Muscle of back (tissue), 11 donors: Measurements from ENCODE around the gene NXPH3. TPM values are rescaled to one million over a fixed set of nuclear protein-coding genes. Genes with fewer than 3 reads are reported as not detected.

Source experiments
- DNase-seq, 3 donors: peaks; one replicate each; pipeline versions ENCODE4 v3.0.0 to v3.0.0-alpha.2; 2013
- polyA plus RNA-seq, 10 donors: library from polyadenylated mRNA; unstranded; fragments of 120-200 nt; gene quantifications; one replicate each; pipeline ENCODE4 v1.2.1, GENCODE V29; 2013; ENCODE audit not compliant: insufficient read length in 10 of 10

The NXPH3 gene
- polyA plus RNA-seq, 10 donors, result 1.2 to 1.7 (median 1.3) TPM

DNA sequence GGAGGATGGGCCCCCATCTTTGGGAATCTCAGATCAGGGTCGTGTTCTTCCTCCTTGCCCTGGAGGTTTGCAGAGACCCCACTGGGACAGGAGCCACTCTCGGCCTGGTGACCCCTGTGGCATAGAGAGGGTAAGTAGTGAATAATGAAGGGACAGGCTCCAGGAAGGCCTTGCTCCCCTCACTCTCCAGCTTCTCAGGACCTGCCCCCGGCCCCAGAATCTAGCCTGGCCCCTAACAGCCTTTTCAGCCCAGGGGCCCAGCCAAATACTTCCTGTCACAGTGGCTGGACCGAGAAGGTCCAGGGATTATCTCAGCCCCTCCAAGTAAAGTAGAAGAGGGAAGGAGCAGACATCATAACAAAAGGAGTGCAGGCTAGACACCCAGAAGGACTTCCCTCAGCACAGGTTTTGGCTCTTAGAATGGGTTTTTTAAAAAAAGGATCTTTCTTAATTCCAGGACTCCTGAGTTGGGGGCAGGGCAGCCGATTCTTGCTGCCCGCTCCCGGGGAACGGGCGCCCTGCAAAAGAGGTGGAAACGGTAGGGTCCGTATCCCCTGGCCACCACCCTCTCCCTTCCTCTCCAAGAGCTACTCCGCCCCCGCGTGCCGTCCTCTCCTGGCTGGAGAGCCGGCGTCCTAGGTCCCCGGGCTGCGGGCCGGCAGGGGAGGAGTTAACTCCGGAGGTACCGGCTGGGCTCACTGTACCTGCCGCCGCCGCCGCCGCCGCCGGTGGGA, 559 bp upstream of the NXPH3 start:
- DNase-seq, result peak in 1 of 3 donors; percentile 41

DNA sequence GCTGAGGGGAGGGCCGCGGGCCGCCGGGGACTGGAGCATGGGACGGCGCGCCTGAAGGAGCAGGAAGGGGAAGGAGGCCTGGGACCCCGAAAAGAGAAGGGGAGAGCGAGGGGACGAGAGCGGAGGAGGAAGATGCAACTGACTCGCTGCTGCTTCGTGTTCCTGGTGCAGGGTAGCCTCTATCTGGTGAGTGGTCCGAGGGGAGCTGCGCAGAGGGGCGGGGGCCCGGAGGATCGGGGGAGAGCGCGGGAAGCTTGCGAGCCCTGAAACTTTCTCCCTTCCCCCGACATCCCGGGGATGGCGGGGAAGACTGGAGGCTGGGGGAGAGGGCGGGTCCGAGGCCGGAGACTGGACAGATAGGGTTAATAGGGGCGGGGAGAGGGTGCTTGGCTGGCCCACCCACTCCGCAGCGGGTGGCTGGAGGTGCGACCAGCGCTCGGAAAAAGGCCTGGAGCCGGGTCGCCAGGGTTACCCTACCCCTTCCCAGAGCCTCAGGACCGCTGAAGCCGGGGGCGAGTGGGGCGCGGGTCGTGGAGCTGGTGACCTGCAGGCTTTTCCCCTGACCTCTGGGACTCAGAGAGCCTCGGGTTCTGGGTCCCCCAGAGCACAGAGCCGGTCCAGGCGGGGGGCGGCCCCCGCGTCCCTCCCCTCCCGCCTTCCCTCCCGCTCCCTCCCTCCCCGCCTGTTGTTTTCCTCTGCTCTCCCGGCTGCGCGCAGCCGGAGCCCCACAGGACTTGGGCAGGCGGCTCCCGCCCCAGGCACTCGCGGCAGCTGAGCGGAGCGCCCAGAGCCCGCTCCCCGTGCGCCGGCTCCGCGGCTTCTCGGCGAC, 631 bp downstream of the NXPH3 start:
- peak in 2 of 3 donors; percentile 57 to 87 for DNase-seq

DNA sequence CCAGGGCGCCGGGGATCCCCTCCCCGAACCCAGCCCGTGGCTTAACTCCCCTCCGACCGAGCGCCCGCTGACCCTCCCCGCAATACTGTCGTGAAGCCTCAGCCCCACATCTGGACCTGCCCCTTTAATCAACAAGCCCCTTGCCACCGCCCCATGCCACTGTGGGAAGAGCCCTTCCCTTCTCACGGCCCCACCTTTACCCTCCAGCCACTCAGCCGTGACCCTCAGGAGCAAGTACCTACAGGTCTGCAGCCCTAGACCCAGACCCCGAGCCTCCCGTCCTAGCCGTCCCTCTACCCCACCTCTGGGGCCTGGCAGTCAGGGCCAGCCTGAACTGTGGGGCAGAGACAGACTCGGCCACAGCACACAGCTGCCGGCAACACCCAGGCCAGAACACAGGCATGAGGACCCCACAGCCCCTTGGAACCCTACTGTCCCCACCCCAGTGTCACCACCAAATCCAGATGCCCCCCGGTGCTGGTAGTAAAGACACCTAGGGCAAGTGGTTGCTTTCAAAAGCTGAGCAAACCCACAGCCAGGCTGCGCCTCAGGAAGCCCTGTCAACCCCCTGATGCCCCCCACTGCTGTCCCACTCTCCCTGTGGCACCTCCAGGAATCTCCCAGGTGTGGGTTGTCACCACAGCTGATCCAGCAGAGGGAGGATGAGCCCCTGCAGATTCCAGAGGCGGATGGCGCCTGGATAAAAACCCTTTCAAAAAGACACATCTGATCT, 1.4 kb downstream of the NXPH3 start:
- no peak for DNase-seq

DNA sequence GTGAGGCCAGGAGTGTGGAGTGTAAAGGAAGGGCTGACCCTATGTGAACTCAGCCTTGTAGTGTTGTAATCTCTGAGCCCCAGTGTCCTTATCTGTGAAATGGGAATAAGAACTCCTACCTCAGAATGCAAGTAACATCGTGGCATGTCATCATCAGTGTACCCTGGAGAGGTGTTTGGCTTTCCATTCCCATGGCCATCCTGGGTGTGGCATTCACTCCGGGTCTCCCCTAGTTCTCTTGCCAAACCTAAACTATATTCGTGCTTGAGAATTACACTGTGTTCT, 1.9 kb downstream of the NXPH3 start:
- no peak for DNase-seq

DNA sequence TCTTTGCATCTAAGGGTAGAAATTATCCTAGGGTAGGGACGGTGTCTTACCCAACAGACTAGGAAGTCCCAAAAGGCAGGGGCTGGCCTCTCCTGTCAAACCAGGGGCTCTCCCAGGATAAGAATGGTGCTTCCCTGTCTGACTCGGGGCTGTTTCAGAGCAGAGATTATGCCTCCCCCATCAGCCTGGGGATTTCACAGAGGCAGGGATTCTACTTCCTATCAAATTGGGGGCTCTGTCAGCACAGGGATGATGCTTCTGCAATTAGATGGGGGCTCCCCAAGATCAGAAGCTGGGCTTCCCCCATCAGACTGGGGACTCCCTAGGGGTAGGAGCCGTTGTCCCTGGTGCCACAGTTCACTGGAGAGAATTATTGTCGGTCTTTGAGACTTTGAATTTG, 2.3 kb downstream of the NXPH3 start:
- no peak for DNase-seq

DNA sequence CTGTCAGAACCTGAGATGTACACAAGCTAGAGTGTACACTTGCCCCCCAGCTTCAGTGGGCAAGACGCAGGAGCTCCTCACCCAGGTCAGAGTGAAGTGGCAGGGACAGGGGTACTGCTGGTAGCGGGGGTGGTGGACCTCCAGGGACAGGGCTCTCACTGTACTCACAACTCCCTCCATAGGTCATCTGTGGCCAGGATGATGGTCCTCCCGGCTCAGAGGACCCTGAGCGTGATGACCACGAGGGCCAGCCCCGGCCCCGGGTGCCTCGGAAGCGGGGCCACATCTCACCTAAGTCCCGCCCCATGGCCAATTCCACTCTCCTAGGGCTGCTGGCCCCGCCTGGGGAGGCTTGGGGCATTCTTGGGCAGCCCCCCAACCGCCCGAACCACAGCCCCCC, 2.7 kb downstream of the NXPH3 start:
- DNase-seq, result no peak

DNA sequence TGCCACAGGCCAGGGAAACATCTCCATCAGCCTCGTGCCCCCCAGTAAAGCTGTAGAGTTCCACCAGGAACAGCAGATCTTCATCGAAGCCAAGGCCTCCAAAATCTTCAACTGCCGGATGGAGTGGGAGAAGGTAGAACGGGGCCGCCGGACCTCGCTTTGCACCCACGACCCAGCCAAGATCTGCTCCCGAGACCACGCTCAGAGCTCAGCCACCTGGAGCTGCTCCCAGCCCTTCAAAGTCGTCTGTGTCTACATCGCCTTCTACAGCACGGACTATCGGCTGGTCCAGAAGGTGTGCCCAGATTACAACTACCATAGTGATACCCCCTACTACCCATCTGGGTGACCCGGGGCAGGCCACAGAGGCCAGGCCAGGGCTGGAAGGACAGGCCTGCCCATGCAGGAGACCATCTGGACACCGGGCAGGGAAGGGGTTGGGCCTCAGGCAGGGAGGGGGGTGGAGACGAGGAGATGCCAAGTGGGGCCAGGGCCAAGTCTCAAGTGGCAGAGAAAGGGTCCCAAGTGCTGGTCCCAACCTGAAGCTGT, 3.4 kb downstream of the NXPH3 start:
- DNase-seq, result no peak

DNA sequence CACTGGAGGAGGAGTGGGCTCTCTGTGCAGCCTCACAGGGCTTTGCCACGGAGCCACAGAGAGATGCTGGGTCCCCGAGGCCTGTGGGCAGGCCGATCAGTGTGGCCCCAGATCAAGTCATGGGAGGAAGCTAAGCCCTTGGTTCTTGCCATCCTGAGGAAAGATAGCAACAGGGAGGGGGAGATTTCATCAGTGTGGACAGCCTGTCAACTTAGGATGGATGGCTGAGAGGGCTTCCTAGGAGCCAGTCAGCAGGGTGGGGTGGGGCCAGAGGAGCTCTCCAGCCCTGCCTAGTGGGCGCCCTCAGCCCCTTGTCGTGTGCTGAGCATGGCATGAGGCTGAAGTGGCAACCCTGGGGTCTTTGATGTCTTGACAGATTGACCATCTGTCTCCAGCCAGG, 3.9 kb downstream of the NXPH3 start:
- DNase-seq, result no peak

DNA sequence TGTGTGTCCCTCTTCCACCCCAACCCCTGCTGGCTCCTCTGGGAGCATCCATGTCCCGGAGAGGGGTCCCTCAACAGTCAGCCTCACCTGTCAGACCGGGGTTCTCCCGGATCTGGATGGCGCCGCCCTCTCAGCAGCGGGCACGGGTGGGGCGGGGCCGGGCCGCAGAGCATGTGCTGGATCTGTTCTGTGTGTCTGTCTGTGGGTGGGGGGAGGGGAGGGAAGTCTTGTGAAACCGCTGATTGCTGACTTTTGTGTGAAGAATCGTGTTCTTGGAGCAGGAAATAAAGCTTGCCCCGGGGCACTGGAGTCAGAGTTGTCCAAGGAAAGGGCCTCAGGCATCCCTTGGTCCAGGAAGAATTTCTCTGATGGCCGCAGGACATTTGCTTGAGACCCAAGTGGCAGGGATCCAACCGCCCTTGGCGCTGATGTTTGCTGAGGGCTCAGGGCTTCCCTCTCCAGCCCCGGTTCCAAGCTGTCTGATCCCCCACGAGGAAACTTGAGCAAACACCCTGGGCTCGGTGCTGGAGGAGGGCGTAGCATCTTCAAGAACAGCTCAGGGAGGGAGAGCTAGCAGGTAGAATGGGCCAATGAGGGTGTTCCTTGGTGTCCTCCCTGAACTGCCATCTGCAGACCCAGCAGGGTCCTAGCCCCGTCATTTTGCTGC, 4.5 kb downstream of the NXPH3 start:
- DNase-seq, result no peak

DNA sequence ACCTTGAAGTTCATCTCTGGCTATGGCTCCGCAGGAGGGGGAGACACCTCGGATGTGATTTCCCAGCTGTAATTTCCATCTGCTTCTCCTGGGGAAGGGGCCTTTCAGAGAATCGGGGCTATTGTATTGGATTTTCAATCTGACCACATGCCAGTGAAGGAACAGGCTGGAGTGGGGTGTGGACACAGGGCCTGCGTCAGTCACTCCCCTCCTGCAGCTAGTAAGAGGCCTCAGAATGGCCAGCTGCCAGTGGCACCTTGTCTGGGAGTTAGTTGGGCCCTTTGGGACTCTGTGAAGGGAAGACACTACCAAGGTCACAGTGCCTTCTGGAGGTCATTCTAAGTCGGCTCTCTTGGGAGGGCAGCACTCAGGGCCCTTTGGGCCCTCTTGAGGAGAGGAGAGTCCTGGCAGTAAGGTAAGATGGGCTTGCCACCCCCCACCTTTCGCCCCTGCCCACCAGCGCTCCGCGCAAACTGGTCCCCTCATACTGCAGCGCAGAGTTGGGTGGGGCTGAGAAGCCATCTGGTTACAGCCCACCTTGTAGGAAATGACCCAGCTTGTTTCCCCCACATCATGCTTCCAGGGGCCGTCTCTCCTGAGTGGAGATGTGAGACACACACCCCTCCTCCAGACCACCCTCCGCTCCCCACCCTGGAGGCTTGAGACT, 5.4 kb downstream of the NXPH3 start:
- DNase-seq, result no peak

DNA sequence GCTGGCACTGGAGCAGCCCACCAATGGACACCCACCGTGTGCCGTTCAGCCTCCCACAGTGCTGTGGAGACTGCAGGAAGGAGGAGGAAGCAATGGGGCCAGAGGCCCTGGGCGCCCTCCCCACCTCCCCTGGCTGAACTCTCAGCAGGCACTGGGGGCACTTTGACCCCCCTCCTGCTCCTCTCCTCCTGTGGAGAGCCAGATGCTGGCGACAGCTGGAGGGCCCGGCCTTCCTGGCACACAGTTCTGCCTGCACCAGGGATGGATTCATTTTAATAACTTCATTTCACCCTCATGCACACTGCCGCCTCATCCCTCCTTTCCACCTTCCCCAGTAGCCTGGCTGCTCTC, 6.0 kb downstream of the NXPH3 start:
- DNase-seq, result no peak

DNA sequence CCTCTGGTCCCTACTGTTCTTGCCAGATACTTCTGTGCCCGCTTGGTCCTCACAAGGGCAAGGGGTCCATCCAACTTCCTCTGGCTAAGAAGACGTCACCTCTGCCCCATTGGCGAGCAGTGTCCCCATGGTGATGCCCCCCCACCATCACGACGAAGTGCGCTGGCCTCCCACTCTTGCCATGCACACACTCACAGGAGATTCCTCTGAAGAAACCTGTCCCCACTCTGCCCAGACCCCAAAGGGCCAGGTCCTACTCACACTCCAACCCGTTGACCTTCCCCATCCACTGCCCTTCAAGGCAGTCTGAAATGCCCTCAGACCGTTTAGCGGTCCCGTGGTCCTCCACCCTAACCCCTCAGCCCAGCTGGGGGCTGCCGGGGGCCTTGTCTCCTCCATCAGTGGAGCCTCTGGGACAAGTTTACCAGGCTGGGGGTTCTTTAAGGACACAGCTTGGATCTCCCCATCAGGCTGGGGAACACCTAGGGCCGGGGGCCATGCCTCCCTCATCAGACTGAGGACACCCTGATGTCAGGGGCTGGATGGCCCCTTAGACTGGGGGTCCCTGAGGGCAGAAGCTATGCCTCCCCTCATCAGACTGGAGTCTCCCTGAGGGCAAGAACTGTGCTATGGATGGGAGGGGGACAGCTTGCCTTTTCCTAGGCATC, 6.5 kb downstream of the NXPH3 start:
- no peak for DNase-seq

DNA sequence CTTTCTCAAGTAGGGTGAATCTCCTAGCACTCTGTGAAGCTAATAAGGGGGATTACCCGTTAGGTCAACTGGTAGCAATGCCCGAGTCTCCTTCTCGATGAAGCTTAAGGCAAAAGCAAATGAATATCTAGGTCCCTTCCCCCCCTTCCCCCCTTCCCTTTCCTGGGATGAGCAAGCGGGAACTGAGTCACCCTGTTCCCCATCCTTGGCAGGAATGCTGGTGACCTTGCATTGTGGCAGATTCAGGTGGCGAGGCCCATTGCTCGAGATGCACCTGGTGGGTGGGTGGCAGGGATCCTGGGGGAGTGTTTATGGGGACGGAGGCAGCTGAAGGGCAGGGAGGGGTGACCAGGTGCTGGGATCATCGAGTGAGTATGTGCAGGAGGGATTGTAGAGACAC, 7.1 kb downstream of the NXPH3 start:
- DNase-seq, result no peak

DNA sequence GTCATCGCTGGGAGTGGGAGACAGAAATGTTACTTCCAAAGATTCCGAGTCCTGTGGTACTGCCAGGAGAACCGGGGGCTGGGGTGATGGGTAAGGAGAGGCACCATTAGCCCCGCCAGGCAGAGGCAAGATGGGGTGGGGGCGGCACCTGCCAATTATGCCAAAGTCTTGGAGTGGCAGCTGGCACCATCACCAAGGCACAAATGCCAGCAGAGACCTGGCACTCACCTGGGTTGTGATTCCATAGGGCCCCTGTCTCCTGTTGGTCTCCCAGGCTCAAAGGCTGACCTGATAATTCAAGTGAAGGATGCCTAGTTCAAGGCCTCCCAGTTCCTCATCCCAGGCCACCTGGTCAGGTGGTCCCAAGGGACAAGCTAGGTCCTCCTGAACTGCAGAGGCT, 7.6 kb downstream of the NXPH3 start:
- no peak for DNase-seq

DNA sequence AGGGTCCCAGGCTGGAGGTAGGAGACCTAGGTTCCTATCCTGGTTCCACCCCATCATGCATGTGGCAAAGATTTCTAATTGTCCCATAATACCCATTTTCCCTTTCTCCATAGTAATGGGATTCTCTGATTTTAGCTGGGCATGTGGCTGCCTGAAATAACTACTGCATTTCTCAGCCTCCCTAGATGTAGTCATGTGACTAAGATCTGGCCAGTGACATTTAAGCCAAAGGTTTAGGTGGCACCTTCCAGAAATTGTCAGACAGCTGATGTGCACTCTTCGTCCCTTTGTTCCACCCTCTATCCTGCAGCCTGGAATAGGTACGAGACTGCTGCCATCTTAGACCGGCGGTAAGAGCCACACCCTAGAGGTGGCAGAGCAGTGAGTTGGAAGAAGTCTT, 8.2 kb downstream of the NXPH3 start:
- no peak for DNase-seq

DNA sequence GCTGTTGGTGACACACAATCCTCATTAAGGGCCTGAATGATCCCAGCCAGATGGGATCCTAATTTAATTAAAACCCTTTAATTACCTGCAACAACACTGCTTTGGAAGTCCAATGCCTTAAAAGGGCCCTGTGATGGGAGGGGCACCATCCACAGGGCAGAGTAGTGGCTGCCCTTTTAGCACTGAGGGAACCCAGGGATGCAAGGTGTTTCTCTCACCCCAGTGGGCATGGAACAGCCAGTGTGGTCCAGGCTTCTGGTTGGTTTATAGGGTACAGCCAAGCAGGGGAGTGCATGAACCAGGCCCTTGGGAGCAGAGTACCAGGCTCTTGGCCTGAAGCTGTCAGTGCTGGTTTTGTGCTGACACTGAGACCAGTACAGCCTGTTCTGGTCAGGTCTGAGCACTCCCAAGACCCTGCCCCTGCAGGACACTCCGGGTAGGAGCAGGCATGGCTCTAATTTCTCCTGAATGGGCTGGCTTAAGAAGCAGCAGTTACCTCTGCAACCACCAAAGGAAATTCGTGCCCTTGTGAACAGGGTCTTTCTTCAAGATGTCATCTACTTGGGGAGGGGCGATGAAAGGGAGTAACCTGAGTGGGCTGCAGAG, 9.9 kb downstream of the NXPH3 start:
- no peak for DNase-seq

DNA sequence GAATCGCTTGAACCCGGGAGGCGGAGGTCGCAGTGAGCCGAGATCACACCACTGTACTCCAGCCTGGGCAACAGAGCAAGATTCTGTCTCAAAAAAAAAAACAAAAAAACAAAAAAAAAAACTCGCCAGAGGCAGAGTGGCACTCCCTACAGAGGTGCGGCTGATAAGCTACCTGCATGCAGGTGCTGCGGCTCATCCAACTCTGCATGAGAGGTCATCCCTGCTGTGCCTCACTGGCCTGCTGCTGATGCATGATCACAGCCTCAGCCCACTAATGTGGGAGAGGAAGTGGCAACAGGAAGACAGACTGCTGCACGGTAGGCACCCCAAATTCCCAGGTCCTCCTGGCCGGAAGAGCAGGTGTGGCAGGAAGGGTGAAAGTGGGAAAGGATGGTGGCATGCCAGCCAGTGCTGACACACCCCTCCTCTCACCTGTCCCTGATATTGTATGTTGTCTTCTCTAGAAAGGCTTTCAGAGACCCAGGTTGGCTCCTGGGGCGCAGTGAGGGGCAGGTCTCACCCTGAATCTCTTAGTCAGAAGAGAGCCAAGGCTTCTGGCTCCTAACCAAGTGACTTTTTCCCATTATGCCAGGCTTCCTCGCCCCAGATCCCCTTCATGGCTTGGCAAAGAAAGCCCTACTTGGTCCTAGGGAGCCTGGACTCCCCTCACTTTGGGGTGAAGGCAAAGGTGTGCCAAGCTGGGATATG, 11.8 kb downstream of the NXPH3 start:
- DNase-seq, result no peak

DNA sequence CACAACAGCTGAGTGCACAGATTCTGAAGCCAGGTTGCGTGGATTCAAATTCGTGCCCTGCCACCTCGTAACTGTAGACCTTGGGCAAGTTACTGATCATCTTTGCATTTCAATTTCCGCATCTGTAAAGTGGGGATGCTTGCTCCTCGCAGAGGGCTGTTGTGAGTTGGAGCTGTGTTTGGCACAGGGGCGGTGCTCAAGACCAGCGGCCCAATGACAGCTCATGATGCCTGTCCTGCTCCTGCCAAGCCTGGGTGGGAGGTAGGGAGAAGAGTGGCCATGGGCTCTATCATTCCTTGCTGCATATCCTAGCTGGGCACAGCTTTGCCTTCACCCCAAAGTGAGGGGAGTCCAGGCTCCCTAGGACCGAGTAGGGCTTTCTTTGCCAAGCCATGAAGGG, 12.6 kb downstream of the NXPH3 start:
- DNase-seq, result no peak

DNA sequence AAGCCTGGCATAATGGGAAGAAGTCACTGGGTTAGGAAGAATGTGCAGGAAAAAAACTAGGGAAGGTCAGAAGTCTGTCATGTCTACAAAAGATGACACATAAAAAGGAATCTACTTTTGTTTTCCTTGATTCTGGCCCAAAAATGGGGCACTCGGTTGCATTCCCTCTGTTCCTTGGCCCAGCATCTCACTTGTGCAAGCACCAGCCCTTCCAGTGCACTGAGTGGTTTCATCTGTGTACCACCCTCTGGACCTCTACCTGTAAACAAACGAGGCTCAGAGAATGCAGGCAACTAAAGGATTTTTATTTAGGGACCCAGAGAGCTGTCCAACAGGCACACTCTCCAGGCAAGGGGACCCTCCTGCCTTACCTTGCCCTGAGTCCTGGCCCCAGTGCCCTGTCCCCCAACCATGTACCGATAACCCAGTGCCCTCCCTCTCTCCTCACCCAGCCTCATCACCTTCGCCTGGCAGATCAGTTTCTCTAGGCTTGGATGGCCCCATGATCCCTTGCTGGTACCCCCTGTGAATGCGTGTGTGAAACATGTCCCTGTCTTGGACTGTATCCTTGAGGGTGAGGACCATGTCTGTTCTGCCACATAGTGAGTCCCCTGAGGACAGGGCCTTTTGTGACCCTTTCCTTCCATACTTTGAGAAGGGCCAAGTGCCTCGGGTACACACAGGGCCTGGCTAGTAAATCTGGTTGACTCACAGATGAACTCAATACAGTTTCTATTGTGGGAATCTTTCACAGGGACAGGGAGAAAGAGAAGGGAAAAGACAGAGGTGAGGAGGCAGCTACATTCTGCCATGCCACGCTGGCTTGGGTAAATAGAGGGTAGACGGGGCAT, 13.3 kb downstream of the NXPH3 start:
- no peak for DNase-seq
